Neural cell (in vitro differentiated cells): Measurements from ENCODE around the gene POLR3B. TPM values are rescaled to one million over a fixed set of nuclear protein-coding genes. Genes with fewer than 3 reads are reported as not detected.

ENCODE experiments used
- H2AFZ ChIP-seq: fragments of 200-600, 300-800 bp; sonication (generic), shearing (Covaris generic); 2 replicates; pipeline ENCODE4 v1.6.0; 2014; ENCODE audit warnings: low read depth, mild to moderate bottlenecking, antibody characterized with exemption, low read length, moderate library complexity
- H3F3A ChIP-seq: fragments of 200-600 bp; shearing (Covaris generic); 2 replicates; pipeline ENCODE4 v1.6.1; 2016; ENCODE audit warnings: mild to moderate bottlenecking, moderate library complexity, mixed read lengths, antibody characterized with exemption, low read length; ENCODE audit not compliant: insufficient read depth, poor library complexity, severe bottlenecking
- H3K27ac ChIP-seq: fragments of 200-600, 300-800 bp; sonication (generic), shearing (Covaris generic); 2 replicates; pipeline ENCODE4 v1.5.1; 2014; ENCODE audit warnings: mild to moderate bottlenecking, low read length, moderate library complexity
- H3K27me3 ChIP-seq: fragments of 300-800, 200-600 bp; sonication (generic), shearing (Covaris generic); 2 replicates; pipeline ENCODE4 v1.6.0; 2014; ENCODE audit warnings: mild to moderate bottlenecking, low read depth, low read length, moderate library complexity; ENCODE audit not compliant: insufficient read depth
- H3K36me3 ChIP-seq: fragments of 300-800, 200-600 bp; sonication (generic), shearing (Covaris generic); 2 replicates; pipeline ENCODE4 v1.5.1; 2014; ENCODE audit warnings: mild to moderate bottlenecking, antibody characterized with exemption, low read length, moderate library complexity; ENCODE audit not compliant: insufficient read depth
- H3K4me2 ChIP-seq: fragments of 300-800, 200-600 bp; sonication (generic), shearing (Covaris generic); 2 replicates; pipeline ENCODE4 v1.6.0; 2014; ENCODE audit warnings: mild to moderate bottlenecking, low read length
- H3K4me3 ChIP-seq: fragments of 300-800, 200-600 bp; sonication (generic), shearing (Covaris generic); 2 replicates; pipeline ENCODE4 v1.5.1; 2014; ENCODE audit warnings: mild to moderate bottlenecking, low read length, moderate library complexity
- H3K79me2 ChIP-seq: fragments of 200-600 bp; shearing (Covaris generic); replicated peaks from 2 replicates; pipeline ENCODE4 v1.6.0; 2014; ENCODE audit warnings: mild to moderate bottlenecking, low read length, moderate library complexity; ENCODE audit not compliant: insufficient read depth
- H3K9ac ChIP-seq: fragments of 300-800, 200-600 bp; sonication (generic), shearing (Covaris generic); 2 replicates; pipeline ENCODE4 v1.6.1; 2016; ENCODE audit warnings: mild to moderate bottlenecking, low read length, mixed read lengths
- H3K9me2 ChIP-seq: fragments of 200-600 bp; shearing (Covaris generic); 2 replicates; pipeline ENCODE4 v1.6.1; 2016; ENCODE audit warnings: mild to moderate bottlenecking, low read length, mixed read lengths; ENCODE audit not compliant: insufficient read depth
- H3K9me3 ChIP-seq: fragments of 200-600, 300-800 bp; sonication (generic), shearing (Covaris generic); 2 replicates; pipeline ENCODE4 v1.6.1; 2016; ENCODE audit warnings: mild to moderate bottlenecking, mixed run types, low read length, moderate library complexity, mixed read lengths
- H4K20me1 ChIP-seq: fragments of 200-600 bp; shearing (Covaris generic); 2 replicates; pipeline ENCODE4 v1.6.1; 2016; ENCODE audit warnings: mild to moderate bottlenecking, mixed run types; ENCODE audit not compliant: insufficient read depth
- CTCF ChIP-seq: fragments of 450-650 bp; IDR thresholded peaks from 2 replicates; pipeline ENCODE4 v1.5.1; 2014; ENCODE audit warnings: antibody characterized with exemption, mild to moderate bottlenecking, moderate library complexity; ENCODE audit not compliant: poor library complexity, severe bottlenecking
- EP300 ChIP-seq: fragments of 450-650 bp; conservative IDR thresholded peaks from 2 replicates; pipeline ENCODE4 v1.6.1; 2014; ENCODE audit warnings: antibody characterized with exemption, mild to moderate bottlenecking, moderate library complexity; ENCODE audit not compliant: poor library complexity, severe bottlenecking
- EZH2 ChIP-seq: fragments of 200-600, 300-800 bp; shearing (Covaris generic), sonication (generic); IDR thresholded peaks from 2 replicates; pipeline ENCODE4 v1.6.1; 2014; ENCODE audit warnings: antibody characterized with exemption, low read length, borderline replicate concordance, mild to moderate bottlenecking; ENCODE audit not compliant: insufficient read depth, poor library complexity, severe bottlenecking
- MXI1 ChIP-seq: fragments of 450-650 bp; conservative IDR thresholded peaks from 2 replicates; pipeline ENCODE4 v1.6.1; 2014; ENCODE audit warnings: antibody characterized with exemption, mild to moderate bottlenecking; ENCODE audit not compliant: poor library complexity, severe bottlenecking
- POLR2AphosphoS5 ChIP-seq: IDR thresholded peaks from 2 replicates; pipeline ENCODE4 v1.6.1; 2012
- RAD21 ChIP-seq: fragments of 450-650 bp; conservative IDR thresholded peaks from 2 replicates; pipeline ENCODE4 v1.6.1; 2014; ENCODE audit warnings: antibody characterized with exemption, mild to moderate bottlenecking, moderate library complexity
- REST ChIP-seq: IDR thresholded peaks from 2 replicates; pipeline ENCODE4 v1.6.1; 2012; ENCODE audit warnings: borderline replicate concordance
- SMC3 ChIP-seq: fragments of 450-650 bp; conservative IDR thresholded peaks from 2 replicates; pipeline ENCODE4 v1.6.1; 2014; ENCODE audit warnings: antibody characterized with exemption, mild to moderate bottlenecking, moderate library complexity; ENCODE audit not compliant: poor library complexity
- TAF1 ChIP-seq: IDR thresholded peaks from 2 replicates; pipeline ENCODE4 v1.6.1; 2012; ENCODE audit warnings: low read depth
- polyA plus RNA-seq: library from polyadenylated mRNA; depleted of rRNA; stranded (reverse); fragments of >200 nt; gene quantifications from 2 replicates; pipeline ENCODE4 v1.2.3, GENCODE V29; 2014

POLR3B gene
- polyA plus RNA-seq, 1 donor from 2014 or later, result 4.3 TPM

DNA sequence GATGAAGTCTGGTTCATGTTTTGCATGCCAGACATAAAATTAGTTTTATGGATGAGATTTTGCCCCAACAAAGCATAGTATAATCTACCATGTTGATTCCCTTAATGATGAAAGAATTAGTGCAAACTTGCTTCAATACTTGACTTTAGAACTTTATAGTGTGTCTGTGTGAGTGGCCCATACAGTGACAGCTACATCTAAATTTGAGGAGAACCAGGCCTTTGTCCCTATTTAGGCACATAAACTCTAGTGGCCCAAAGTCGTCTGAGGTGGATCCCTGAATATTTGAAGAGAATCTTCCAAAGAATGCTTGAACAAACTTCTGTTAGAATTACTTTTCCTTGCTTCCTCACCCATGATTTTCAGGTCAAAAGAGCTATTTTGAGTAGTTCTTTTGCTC, 70.4 kb downstream of the POLR3B start:
- Histone ChIP-seq H3K79me2 (no peaks in the 10 kb centered on the region), H3K27me3 (no peaks in the 10 kb centered on the region), H4K20me1 (no peaks in the 10 kb centered on the region), H2AFZ (no peak overlapping the region), H3K27ac (no peak overlapping the region), H3K9ac (no peak overlapping the region), H3K9me2 (no peaks in the 10 kb centered on the region), H3K9me3 (no peaks in the 10 kb centered on the region), H3K4me2 (no peak overlapping the region), H3K36me3 (peaks cover 4% of the 10 kb centered on the region), H3F3A (no peaks in the 10 kb centered on the region), H3K4me3 (no peak overlapping the region)
- TF ChIP-seq POLR2AphosphoS5, result no peak

DNA sequence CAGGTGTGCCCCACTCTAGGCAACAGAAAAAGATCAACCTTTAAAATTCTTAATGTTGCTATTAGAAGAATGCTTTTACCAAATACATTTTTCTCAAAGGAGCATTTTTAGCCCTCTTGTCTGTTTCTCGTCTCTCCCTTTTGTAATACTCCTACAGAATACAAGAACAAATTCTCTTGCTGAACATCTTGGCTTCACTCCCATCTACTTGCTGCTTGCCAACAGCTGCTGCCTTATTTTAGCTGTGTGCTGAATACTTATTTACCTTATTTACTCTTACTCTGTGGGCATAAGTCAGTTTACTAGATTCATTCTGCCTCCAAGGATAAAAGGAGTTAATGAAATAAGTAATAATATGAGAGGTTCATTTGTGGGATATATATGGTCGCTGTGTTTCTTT, 70.8 kb downstream of the POLR3B start:
- H3K79me2 ChIP-seq, result no peaks in the 10 kb centered on the region
- no peaks in the 10 kb centered on the region for H3K9me2 ChIP-seq
- H3K4me3 ChIP-seq, result no peak overlapping the region
- no peaks in the 10 kb centered on the region for H3K9me3 ChIP-seq
- peaks cover 5% of the 10 kb centered on the region for H3K36me3 ChIP-seq
- H3K27me3 ChIP-seq, result no peaks in the 10 kb centered on the region
- H4K20me1 ChIP-seq, result no peaks in the 10 kb centered on the region
- TF ChIP-seq MXI1, result no peak
- no peak overlapping the region for H3K4me2 ChIP-seq
- no peak overlapping the region for H3K27ac ChIP-seq
- H3K9ac ChIP-seq, result no peak overlapping the region
- H2AFZ ChIP-seq, result no peak overlapping the region
- H3F3A ChIP-seq, result no peaks in the 10 kb centered on the region

GRCh38 chr12:106429043-106429552, 71.5 kb downstream of the POLR3B start:
- no peaks in the 10 kb centered on the region for H3K27me3 ChIP-seq
- H3K27ac ChIP-seq, result no peak overlapping the region
- H3K4me3 ChIP-seq, result no peak overlapping the region
- peaks cover 8% of the 10 kb centered on the region for H3K36me3 ChIP-seq
- no peak overlapping the region for H3K4me2 ChIP-seq
- no peak overlapping the region for H3K9ac ChIP-seq
- H3K9me2 ChIP-seq, result no peaks in the 10 kb centered on the region
- TF ChIP-seq RAD21 (no peak), POLR2AphosphoS5 (no peak), REST (no peak), CTCF (no peak), EZH2 (no peak), SMC3 (no peak), TAF1 (no peak), EP300 (no peak), MXI1 (no peak)
- H3K79me2 ChIP-seq, result no peaks in the 10 kb centered on the region
- H2AFZ ChIP-seq, result no peak overlapping the region
- no peaks in the 10 kb centered on the region for H3F3A ChIP-seq
- no peaks in the 10 kb centered on the region for H3K9me3 ChIP-seq
- H4K20me1 ChIP-seq, result no peaks in the 10 kb centered on the region
